Omental fat pad (tissue), 4 donors: ENCODE measurements around the gene MRPS12. TPM values are rescaled to one million over a fixed set of nuclear protein-coding genes. Genes with fewer than 3 reads are reported as not detected.

Experiments
- ATAC-seq: fragments of 150-250 bp; one replicate; pipeline ENCODE4 v1.9.1; 2016; ENCODE audit warnings: mild to moderate bottlenecking, moderate library complexity; ENCODE audit not compliant: low FRiP score
- DNase-seq: peaks from one replicate; pipeline ENCODE4 v3.0.0-alpha.2; 2019; ENCODE audit warnings: low spot score
- CTCF ChIP-seq, 3 donors: fragments of 450-650 bp; IDR thresholded peaks; one replicate each; pipeline ENCODE4 v1.5.1; 2016 to 2017; ENCODE audit warnings: antibody characterized with exemption in 3 of 3, mild to moderate bottlenecking in 3 of 3, moderate library complexity in 2 of 3
- total RNA-seq, 4 donors: library from RNA; depleted of rRNA; stranded (reverse); fragments of >200 nt; gene quantifications; one replicate each; pipeline ENCODE4 v1.1.0, GENCODE V29; 2016

MRPS12 gene
- total RNA-seq, 4 donors from 2014 or later: 27.3 to 46.0 (median 37.7) TPM

GRCh38 chr19:38949580-38950367 is 19.0 kb downstream of the MRPS12 start:
- peak; percentile 88 for ATAC-seq
- peak; percentile 71 for DNase-seq
- TF ChIP-seq CTCF (IDR thresholded peaks at IDR 0.05): no peak

GRCh38 chr19:38951187-38951586 is 20.4 kb downstream of the MRPS12 start:
- ATAC-seq: no peak
- no peak for DNase-seq
- no peak for TF ChIP-seq CTCF (IDR thresholded peaks at IDR 0.05)

- ATAC-seq: peak; percentile 28
- TF ChIP-seq CTCF (IDR thresholded peaks at IDR 0.05): no peak
Observed at GRCh38 chr19:38952395-38953165, 21.8 kb downstream of the MRPS12 start.

GRCh38 chr19:38953677-38954076 is 22.9 kb downstream of the MRPS12 start:
- ATAC-seq (no peak), DNase-seq (no peak)
- TF ChIP-seq CTCF (IDR thresholded peaks at IDR 0.05): no peak

More at GRCh38 chr19:38952395-38953165, 21.8 kb downstream of the MRPS12 start:
- no peak for DNase-seq

GRCh38 chr19:38956264-38956663 is 25.5 kb downstream of the MRPS12 start:
- ATAC-seq: no peak
- no peak for DNase-seq
- TF ChIP-seq CTCF (IDR thresholded peaks at IDR 0.05): no peak

GRCh38 chr19:38958301-38958700 is 27.6 kb downstream of the MRPS12 start:
- DNase-seq (no peak), ATAC-seq (no peak)
- TF ChIP-seq CTCF (IDR thresholded peaks at IDR 0.05): no peak
